ENCODE data around the gene BBLN. TPM values are rescaled to one million over a fixed set of nuclear protein-coding genes. Genes with fewer than 3 reads are reported as not detected.
A peak's percentile ranks its signal among the peaks of the same experiment; 100 is the strongest.

BBLN gene
- total RNA-seq, 1 experiment from 2014 or later: 154 TPM

- Histone ChIP-seq H4K20me1 (ENCODE audit: insufficient read depth) (0 out of 2 replicates have a peak, but pooled peaks cover 4% of the 10 kb centered on the region), H3K79me2 (ENCODE audit: low read depth) (peaks cover 8% of the 10 kb centered on the region; the same call in 1 of the 2 replicates), H3K27ac (no peak overlapping the region), H3F3A (ENCODE audit: insufficient read depth, low read depth) (no peaks in the 10 kb centered on the region), H3K27me3 (ENCODE audit: insufficient read depth, low read depth) (no peaks in the 10 kb centered on the region), H2AFZ (no peak overlapping the region), H3K9me3 (ENCODE audit: insufficient read depth, low read depth) (no peaks in the 10 kb centered on the region), H3K9me2 (ENCODE audit: insufficient read depth) (no peaks in the 10 kb centered on the region), H3K4me3 (no peak overlapping the region), H3K4me1 (replicated peaks; ENCODE audit: insufficient read depth) (0 out of 2 replicates have a peak, but pooled peaks cover 5% of the 10 kb centered on the region), H3K36me3 (ENCODE audit: low read depth) (no peaks in the 10 kb centered on the region), H3K4me2 (no peak overlapping the region)
- ChIA-PET POLR2A (ENCODE audit: unreplicated experiment) (no interaction called here), CTCF (interaction anchor here (0.6 kb wide), 1 partner anchor 353 kb away, joined by 6 read pairs; no protein-coding TSS in a partner anchor)
- DNase-seq: no peak
- intact Hi-C loops (cut with micrococcal nuclease; ENCODE audit: unreplicated experiment): no loop called here
- TF ChIP-seq EZH2 (IDR thresholded peaks at IDR 0.05; ENCODE audit: low read depth) (no peak), CTCF (conservative IDR thresholded peaks at IDR 0.05) (no peak)
- BruUV-seq (replicated peaks): no TSS peak
These were observed 41.6 kb downstream of the BBLN start for GRCh38 chr9:128201441-128202369.

GRCh38 chr9:128202648-128203023, 42.6 kb downstream of the BBLN start:
- Histone ChIP-seq H3K4me1 (replicated peaks; ENCODE audit: insufficient read depth) (0 out of 2 replicates have a peak, but pooled peaks cover 5% of the 10 kb centered on the region), H3K9me2 (ENCODE audit: insufficient read depth) (no peaks in the 10 kb centered on the region), H2AFZ (no peak overlapping the region), H3K36me3 (ENCODE audit: low read depth) (no peaks in the 10 kb centered on the region), H3K27ac (no peak overlapping the region), H3K4me3 (no peak overlapping the region), H3F3A (ENCODE audit: insufficient read depth, low read depth) (no peaks in the 10 kb centered on the region), H4K20me1 (ENCODE audit: insufficient read depth) (0 out of 2 replicates have a peak, but pooled peaks cover 4% of the 10 kb centered on the region), H3K27me3 (ENCODE audit: insufficient read depth, low read depth) (no peaks in the 10 kb centered on the region), H3K9me3 (ENCODE audit: insufficient read depth, low read depth) (no peaks in the 10 kb centered on the region), H3K79me2 (ENCODE audit: low read depth) (peaks cover 8% of the 10 kb centered on the region; the same call in 1 of the 2 replicates), H3K4me2 (peak overlapping the region; percentile 89; the same call in 1 of the 2 replicates)
- intact Hi-C loops (cut with micrococcal nuclease; ENCODE audit: unreplicated experiment): no loop called here
- TF ChIP-seq EZH2 (IDR thresholded peaks at IDR 0.05; ENCODE audit: low read depth) (no peak), CTCF (conservative IDR thresholded peaks at IDR 0.05) (no peak)
- CTCF ChIA-PET: no interaction called here
- no TSS peak for BruUV-seq (replicated peaks)
- POLR2A ChIA-PET (ENCODE audit: unreplicated experiment): no interaction called here
- DNase-seq: no peak

GRCh38 chr9:128203024-128203706, 43.1 kb downstream of the BBLN start, which contains the start of gene DNM1:
TSS of gene DNM1 (plus strand) at chr9:128203379. CDS start at chr9:128203471, 92 bp downstream.
- H3K9me2 ChIP-seq (ENCODE audit: insufficient read depth): no peaks in the 10 kb centered on the region
- no TSS peak for BruUV-seq (replicated peaks)
- no peaks in the 10 kb centered on the region for H3K36me3 ChIP-seq (ENCODE audit: low read depth)
- H3K27ac ChIP-seq: no peak within 1 kb of the TSS
- H3K4me2 ChIP-seq: peak within 1 kb of the TSS; percentile 89
- no peaks in the 10 kb centered on the region for H3K27me3 ChIP-seq (ENCODE audit: insufficient read depth, low read depth)
- DNase-seq: peak in 1 of 2 experiments; percentile 77
- H4K20me1 ChIP-seq (ENCODE audit: insufficient read depth): 0 out of 2 replicates have a peak, but pooled peaks cover 4% of the 10 kb centered on the region
- no peaks in the 10 kb centered on the region for H3K9me3 ChIP-seq (ENCODE audit: insufficient read depth, low read depth)
- intact Hi-C loops (cut with micrococcal nuclease; ENCODE audit: unreplicated experiment): no loop called here
- ChIA-PET POLR2A (ENCODE audit: unreplicated experiment) (interaction anchor here (0.7 kb wide), 1 partner anchor 27 kb away, joined by 4 read pairs; no protein-coding TSS in a partner anchor), CTCF (interaction anchor here (0.6 kb wide), 1 partner anchor 134 kb away, joined by 17 read pairs; no protein-coding TSS in a partner anchor)
- no peaks in the 10 kb centered on the region for H3F3A ChIP-seq (ENCODE audit: insufficient read depth, low read depth)
- H2AFZ ChIP-seq: peak within 1 kb of the TSS; percentile 85
- H3K79me2 ChIP-seq (ENCODE audit: low read depth): peaks cover 8% of the 10 kb centered on the region; the same call in 1 of the 2 replicates
- peak within 1 kb of the TSS; percentile 68 for H3K4me3 ChIP-seq
- H3K4me1 ChIP-seq (replicated peaks; ENCODE audit: insufficient read depth): 0 out of 2 replicates have a peak, but pooled peaks cover 5% of the 10 kb centered on the region
- TF ChIP-seq EZH2 (IDR thresholded peaks at IDR 0.05; ENCODE audit: low read depth): no peak
- peak; percentile 60 for TF ChIP-seq CTCF (conservative IDR thresholded peaks at IDR 0.05)

All from PC-9 (cell line).